HG03439 (cell line): Measurements from ENCODE around the gene HOXD9.

ENCODE experiments used
- ATAC-seq: cut with Tn5 transposase; IDR thresholded peaks from one replicate; pipeline ENCODE4 v1.9.1; 2021; ENCODE audit warnings: mild to moderate bottlenecking, moderate library complexity; ENCODE audit not compliant: unreplicated experiment

The HOXD9 gene

DNA sequence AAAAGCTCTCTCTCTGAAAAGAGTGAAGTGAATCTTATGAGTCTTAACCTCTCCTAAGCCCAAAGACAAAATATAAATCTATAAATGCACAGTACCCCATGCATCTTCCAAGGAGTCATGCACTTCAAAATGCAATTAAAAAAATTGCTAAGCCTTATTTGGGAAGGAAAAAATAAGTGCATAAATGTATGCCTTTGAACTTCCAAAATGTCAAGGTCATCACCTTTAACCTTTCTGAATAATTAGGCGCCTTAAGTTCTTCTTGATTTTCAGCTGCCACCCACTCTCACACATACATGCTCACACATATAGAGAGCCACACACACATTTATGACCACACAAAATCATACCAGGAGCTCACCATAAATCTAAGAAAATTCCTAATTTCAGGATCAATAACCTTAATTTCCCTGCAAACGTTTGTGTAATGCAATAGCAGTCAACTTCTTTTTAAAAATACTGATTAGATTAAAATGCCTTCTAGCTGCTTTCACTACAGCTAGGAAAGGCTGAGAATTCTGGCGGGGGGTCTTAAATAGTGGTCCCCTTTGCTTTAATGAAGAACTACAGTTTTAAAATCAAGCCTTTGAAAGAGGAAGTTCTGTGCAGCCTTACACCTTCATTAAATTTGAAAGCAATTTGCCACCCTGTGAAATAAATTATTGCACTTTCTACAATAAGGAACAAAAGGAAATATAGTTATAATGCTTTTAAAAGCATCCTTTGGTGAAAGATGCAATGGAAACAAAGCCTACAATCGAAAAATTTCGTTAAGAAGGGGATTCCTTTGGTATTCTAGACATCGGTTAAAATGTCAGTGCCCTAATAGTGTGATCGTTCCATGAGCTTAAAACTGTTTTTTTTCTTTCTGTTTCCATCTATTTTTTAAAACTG, 11.9 kb upstream of the HOXD9 start:
- ATAC-seq = no peak

DNA sequence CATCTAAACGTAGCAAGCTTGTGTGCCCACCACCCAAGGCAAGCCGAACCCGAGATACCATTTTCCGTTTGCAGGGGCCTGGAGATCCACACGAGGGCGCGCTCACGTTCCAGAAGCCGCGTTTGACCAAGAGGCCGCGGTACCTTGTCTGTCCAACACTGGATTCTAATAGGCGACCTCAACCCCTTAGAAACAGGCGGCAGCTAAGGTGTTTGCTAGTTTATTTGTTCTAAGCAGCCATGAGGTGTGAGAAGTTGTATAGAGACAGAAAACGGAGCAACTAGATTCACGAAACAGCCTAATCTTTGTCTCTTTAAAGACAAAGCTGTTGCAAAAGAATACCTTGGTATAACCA, 11.2 kb upstream of the HOXD9 start:
- peak; percentile 61 for ATAC-seq

- ATAC-seq = no peak
These were observed 10.6 kb upstream of the HOXD9 start for GRCh38 chr2:176111846-176112374.

DNA sequence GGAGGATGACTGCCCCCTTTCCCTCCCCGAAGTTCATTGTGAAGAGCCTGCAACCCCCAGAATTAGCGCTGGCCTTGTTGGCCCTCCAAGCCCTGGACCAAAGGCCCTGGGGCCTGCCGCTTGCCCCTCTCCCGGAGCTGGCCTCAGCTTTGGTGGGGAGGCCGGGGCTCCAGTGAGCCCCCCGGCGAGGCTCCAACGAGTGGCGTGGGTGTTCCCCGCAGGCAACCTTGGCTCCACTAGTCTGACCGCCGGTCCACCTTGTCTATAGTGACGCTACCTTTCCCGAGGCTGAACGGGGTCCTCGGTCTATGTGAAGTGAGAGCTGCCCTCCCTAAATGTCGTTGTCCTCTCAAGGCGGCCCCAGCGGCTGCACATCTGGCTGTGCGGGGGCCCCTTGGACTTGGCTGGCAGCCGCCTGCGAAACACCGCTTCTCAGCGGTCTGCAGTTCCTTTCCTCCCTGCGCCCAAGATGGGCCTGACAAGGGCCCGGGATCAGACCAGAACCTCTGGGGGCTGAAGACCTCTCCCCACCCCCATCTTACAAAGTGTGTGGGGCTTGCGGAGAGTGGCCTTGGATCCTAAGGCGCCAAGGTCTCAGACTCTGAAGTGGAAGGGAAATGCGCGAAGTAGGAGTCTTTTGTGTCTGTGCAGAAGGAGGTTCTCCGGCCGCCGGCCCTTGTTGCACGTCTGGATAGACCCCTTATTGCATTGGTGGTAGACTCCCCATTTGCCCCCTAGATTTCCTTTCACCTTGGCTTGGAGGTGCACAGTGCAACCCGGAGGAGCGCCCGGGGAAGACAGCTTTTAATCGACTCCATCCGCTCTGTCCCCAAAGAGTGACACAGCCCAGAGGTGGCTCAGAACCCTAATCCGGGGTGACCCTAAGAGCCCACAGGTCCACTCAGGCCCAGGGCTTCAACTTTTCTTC, 9.9 kb upstream of the HOXD9 start:
- ATAC-seq = no peak

DNA sequence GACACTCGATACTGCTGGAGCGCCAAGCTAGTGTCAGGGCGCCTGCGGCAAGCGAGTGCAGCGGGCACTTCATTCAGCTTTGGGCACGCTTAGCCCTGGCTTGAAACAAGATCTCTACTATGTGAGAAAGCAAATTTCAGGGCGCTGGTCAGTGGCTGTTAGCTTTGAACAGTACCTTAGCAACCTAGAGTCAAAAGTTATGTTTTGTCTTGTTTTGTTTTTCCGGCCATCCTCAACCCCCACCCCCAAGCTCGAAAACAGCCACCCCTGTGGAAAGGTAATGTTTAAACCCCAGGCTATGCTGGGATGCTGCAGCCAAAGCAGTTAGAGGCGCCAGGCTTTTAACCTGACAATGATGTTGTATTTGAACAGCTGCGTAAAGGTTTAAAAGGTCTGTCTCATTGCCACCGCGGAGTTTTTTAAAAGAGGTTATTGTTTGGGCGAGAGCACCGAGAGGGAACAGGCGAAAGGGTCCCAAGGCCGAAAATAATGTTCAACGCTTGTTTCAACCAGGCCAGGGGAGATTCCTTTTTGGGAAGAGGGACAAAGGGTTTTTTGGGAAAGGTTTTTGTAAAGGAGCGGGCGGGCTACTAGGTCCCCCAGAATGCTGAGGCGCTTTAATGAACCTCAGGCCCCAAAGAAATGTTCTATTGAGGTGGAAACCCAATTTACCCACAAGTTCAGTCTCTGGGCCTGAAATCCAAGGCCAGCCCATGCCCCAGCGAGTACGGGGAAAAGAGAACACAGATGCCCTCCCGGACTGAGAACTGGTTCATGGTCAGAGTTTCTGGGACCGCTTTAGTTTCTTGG, 8.2 kb upstream of the HOXD9 start:
- no peak for ATAC-seq

- ATAC-seq = no peak
These were observed 7.4 kb upstream of the HOXD9 start for GRCh38 chr2:176114930-176115625.

- no peak for ATAC-seq
These were observed 6.4 kb upstream of the HOXD9 start, which contains the start of gene HOXD10 for GRCh38 chr2:176115883-176116813. HOXD10 (plus strand) TSS chr2:176116778; CDS start chr2:176116834, 56 bp downstream.

- ATAC-seq = no peak
These were observed 5.2 kb upstream of the HOXD9 start for GRCh38 chr2:176117162-176117822.

DNA sequence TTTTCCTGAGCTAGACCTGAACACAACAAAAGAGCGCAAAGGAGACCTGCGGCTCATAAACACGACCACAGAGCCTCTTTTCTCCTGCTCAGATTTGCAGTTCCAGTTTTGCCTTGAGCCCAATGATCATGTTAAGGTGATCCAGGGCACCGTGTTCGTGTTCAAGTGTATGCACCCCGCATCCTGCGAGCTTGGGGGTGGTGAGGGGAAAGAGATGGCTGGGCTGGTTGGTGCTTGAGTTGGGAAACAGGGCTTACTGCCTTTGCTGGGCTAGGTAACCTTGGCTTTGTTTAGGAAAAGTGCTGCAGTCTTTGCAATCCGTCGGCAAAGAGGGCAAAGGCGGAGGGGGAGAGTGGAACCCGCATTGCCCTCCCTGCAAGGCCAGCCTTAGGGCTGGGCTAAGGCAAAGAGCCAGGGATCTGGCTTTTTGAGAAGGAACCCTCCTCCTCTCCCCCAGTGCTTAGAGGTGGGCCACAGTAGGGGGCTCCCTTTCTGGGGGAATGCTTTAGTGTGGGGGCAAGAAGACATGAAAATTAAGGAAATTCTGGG, 4.6 kb upstream of the HOXD9 start:
- ATAC-seq = no peak

DNA sequence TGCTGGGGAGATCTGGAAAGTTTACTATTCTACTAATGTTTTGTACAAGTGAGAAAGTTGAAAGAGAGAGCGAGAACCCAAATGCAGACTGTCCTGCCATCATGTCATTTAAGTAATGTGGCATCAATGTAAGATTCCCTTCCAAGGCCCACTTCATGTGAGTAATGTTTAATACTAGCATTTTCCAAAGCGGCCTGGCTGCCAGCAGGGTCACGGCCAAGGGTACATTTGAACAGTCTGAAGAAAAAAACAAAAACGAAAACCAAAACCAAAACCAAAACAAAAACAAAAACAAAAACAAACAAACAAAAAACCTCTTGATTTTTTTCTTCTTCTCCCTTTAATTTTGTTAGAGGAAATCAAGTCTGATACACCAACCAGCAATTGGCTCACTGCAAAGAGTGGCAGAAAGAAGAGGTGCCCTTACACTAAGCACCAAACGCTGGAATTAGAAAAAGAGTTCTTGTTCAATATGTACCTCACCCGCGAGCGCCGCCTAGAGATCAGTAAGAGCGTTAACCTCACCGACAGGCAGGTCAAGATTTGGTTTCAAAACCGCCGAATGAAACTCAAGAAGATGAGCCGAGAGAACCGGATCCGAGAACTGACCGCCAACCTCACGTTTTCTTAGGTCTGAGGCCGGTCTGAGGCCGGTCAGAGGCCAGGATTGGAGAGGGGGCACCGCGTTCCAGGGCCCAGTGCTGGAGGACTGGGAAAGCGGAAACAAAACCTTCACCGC, 3.7 kb upstream of the HOXD9 start:
- ATAC-seq = no peak

- ATAC-seq = no peak
These were observed 1.9 kb upstream of the HOXD9 start for GRCh38 chr2:176120364-176121189.

GRCh38 chr2:176121190-176122051, 1.1 kb upstream of the HOXD9 start:
- ATAC-seq = no peak

DNA sequence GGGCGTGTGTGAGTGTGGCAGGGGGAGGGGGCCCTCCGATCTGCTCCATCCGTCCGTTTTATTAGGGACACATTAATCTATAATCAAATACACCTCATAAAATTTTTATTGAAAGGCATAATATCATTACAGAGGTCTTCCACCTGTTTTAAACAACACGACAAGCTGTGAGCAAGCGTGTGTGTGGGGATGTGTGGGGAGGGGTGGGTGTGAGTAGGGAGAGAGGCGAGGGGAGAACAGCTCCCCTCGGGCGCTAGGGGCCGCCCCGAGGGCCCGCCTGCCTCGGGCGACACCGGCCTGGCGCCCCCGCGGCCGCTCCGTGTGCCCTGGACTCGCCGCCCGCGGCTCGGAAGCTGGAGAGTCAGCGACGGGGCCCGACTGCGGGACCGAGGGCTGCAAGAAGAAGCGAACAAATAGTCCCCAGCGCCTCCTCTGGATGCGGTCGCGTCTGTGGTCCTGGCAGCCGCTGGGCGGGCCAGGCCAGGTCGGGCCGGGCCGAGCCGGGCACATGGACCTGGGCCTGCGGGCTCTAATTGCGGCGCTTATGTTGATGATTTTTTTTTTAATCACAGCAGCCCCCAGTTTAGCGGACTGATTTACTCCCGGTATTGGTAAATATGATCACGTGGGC, 352 bp upstream of the HOXD9 start:
- no peak for ATAC-seq

DNA sequence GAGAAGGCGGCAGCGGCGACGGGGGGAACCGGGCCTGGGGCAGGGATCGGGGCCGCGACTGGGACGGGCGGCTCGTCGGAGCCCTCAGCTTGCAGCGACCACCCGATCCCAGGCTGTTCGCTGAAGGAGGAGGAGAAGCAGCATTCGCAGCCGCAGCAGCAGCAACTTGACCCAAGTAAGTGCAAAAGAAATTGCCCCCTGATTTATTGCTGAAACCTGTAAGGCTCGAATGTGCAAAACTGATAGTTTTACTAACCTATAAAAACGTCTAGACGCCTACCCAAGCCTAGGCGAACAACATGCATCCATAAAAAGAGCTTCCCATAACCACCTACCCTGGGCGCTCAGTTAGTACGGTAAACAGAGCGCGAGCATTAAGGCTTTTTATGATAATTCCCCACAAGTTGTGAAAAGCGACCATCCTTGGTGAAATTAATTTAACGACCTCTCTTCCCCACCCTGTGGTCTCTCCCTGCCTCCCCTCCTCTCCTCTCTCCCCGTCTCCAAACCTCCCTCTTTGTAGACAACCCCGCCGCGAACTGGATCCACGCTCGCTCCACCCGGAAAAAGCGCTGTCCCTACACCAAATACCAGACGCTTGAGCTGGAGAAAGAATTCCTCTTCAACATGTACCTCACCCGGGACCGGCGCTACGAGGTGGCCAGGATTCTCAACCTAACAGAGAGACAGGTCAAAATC, 1.0 kb downstream of the HOXD9 start:
- ATAC-seq = no peak
